ENCODE data around the gene EVL. TPM values are rescaled to one million over a fixed set of nuclear protein-coding genes. Genes with fewer than 3 reads are reported as not detected.

Gene EVL
- total and polyA plus RNA-seq, 2 of the 8 experiments (the other 6 are each of a cell fraction or from before 2014, with no cell fraction given), result 30.7 to 64.6 TPM

DNA sequence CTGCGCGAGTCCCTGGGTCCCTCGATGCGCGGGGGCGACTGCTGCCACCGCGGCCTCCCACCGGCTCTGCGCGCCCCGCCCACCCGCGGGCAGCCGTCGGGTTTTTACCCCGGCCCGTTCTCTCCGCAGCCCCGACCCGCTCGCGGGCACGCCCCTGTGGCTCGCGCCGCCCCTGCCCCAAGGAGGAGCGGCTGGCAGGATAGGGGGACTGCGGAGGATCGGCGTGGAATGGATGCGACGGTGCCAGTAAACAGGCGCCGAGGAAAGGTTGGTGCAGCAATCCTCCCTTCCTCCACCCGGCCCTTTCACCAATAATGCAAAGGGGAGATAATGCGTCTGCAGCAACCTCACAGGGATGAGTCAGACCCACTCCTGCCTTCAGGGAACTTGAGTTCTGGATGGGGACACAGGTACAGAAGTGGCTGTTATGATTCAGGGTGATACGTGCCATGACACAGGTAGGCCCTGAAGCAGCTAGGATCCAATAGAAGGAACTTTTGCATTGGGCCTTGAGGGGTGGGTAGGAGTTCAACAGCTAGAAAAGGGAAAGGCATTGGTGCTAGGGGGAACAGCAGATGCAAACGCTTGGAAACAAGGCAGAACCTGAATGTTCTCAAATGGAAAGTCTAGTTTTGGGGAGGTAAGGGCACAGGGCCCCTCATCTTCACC lies 94.8 kb downstream of the EVL start:
- no peak overlapping the region for H3K18ac ChIP-seq (ENCODE audit: extremely low read depth, low read length)
- peaks cover 0 to 7% (median 2%) of the 10 kb centered on the region in 4 experiments; a peak in 5 of 7 replicates for H3K4me1 ChIP-seq (replicated peaks in 1 of 4; ENCODE audit: control insufficient read depth in 3 of 4, insufficient read depth in 4 of 4, low read length in 3 of 4)
- H4K8ac ChIP-seq (ENCODE audit: extremely low read depth, insufficient read depth, low read length), result peak overlapping the region; percentile 45; the same call in 1 of the 2 replicates
- H2BK5ac ChIP-seq (ENCODE audit: low read depth, low read length), result no peak overlapping the region
- no peaks in the 10 kb centered on the region for H3K9me3 ChIP-seq (ENCODE audit: insufficient read depth in 2 of 2, low read depth in 1 of 2, low read length in 1 of 2)
- 12% methylated on average over 18 of the region's 39 CpGs; no CpG with 5 or more reads in 1 of the 2 experiments for WGBS, 2 experiments (ENCODE audit: extremely low coverage in 1 of 2, insufficient coverage in 1 of 2, insufficient read length in 1 of 2, insufficient replicate concordance in 2 of 2, low coverage in 1 of 2, low lambda C conversion rate in 2 of 2, missing lambda C conversion rate in 1 of 2)
- H3K4me2 ChIP-seq (ENCODE audit: insufficient read depth in 1 of 2, low read depth in 2 of 2, low read length in 2 of 2), result peak overlapping the region; percentile 53 to 66
- no peak overlapping the region for H2BK15ac ChIP-seq (ENCODE audit: low read length)
- peaks cover 0 to 11% of the 10 kb centered on the region in 2 experiments for H4K20me1 ChIP-seq (replicated peaks in 1 of 2; ENCODE audit: control insufficient read depth in 1 of 2, insufficient read depth in 2 of 2, low read length in 2 of 2)
- H3K79me1 ChIP-seq (ENCODE audit: low read depth, low read length), result no peaks in the 10 kb centered on the region
- H2BK120ac ChIP-seq (replicated peaks; ENCODE audit: low read depth, low read length), result no peak overlapping the region
- H2AK5ac ChIP-seq (ENCODE audit: low read depth, low read length), result no peak overlapping the region
- peaks cover 4% of the 10 kb centered on the region; the same call in 1 of the 2 replicates for H3K23me2 ChIP-seq (ENCODE audit: low read depth, low read length)
- FAIRE-seq (no peak), DNase-seq (ENCODE audit: low read depth in 1 of 2, low spot score in 2 of 2) (no peak)
- H3K14ac ChIP-seq (ENCODE audit: insufficient read length), result no peak overlapping the region
- H3K9ac ChIP-seq (replicated peaks in 1 of 4; ENCODE audit: extremely low read depth in 1 of 4, low read depth in 3 of 4, low read length in 3 of 4), result no peak overlapping the region; a peak in 1 of 7 replicates
- no peaks in the 10 kb centered on the region; a peak in 1 of 8 replicates for H3K36me3 ChIP-seq (ENCODE audit: control insufficient read depth in 2 of 4, insufficient read depth in 4 of 4, low read length in 3 of 4)
- no peak overlapping the region for H2BK12ac ChIP-seq (ENCODE audit: low read depth, low read length)
- H3K23ac ChIP-seq (ENCODE audit: insufficient read length), result no peak overlapping the region
- H3K4me3 ChIP-seq (ENCODE audit: extremely low read depth in 1 of 4, insufficient read depth in 2 of 4, low read depth in 3 of 4, low read length in 4 of 4), result peak overlapping the region; percentile 31 to 69 (median 43)
- ChIA-PET CTCF (ENCODE audit: partially characterized antibody) (interaction anchor here (1.0 to 19.5 kb wide), 6 partner anchors 14 to 81 kb away, joined by 3 to 307 read pairs (median 6); no protein-coding TSS in a partner anchor), POLR2A (ENCODE audit: partially characterized antibody) (no interaction called here)
- H2AFZ ChIP-seq (ENCODE audit: low read length), result peak overlapping the region; percentile 43; the same call in 1 of the 2 replicates
- no peak overlapping the region for H3K56ac ChIP-seq (replicated peaks; ENCODE audit: insufficient read length, low read depth, low read length)
- H4K5ac ChIP-seq (ENCODE audit: insufficient read length, low read depth, low read length), result no peak overlapping the region
- H2BK20ac ChIP-seq (ENCODE audit: low read length), result no peak overlapping the region
- peaks cover 17 to 48% (median 44%) of the 10 kb centered on the region in 4 experiments for H3K27me3 ChIP-seq (replicated peaks in 1 of 4; ENCODE audit: control insufficient read depth in 3 of 4, extremely low read depth in 1 of 4, insufficient read depth in 3 of 4, low read length in 3 of 4)
- H3K4ac ChIP-seq (replicated peaks; ENCODE audit: insufficient read length, low read depth, low read length), result no peak overlapping the region
- no peaks in the 10 kb centered on the region for H3K79me2 ChIP-seq (ENCODE audit: control insufficient read depth in 1 of 2, insufficient read depth in 2 of 2, low read length in 2 of 2)
- no peak overlapping the region for H4K91ac ChIP-seq (replicated peaks; ENCODE audit: insufficient read length, low read length)
- no peak overlapping the region for H3K27ac ChIP-seq (ENCODE audit: low read depth, low read length)
- TF ChIP-seq CHD1 (IDR thresholded peaks at IDR 0.05; ENCODE audit: low read depth, low read length) (no peak), FOSL1 (IDR thresholded peaks at IDR 0.05; ENCODE audit: insufficient read depth, low read depth, low read length) (no peak)

Measured in H1 (cell line).